MM.1S (cell line): ENCODE measurements around the gene XXYLT1.

Experiments used
- DNase-seq: peaks from one replicate; pipeline ENCODE4 v3.0.0-alpha.2; 2015
- H2AFZ ChIP-seq: fragments of 300-600 bp; sonication (generic); 2 replicates; pipeline ENCODE4 v1.6.0; 2016; ENCODE audit warnings: antibody characterized with exemption, low read length
- H3F3A ChIP-seq: fragments of 300-600 bp; sonication (generic); 2 replicates; pipeline ENCODE4 v1.6.1; 2016; ENCODE audit warnings: mild to moderate bottlenecking, antibody characterized with exemption, low read length, moderate library complexity, mixed read lengths; ENCODE audit not compliant: insufficient read depth
- H3K27ac ChIP-seq: fragments of 300-600 bp; sonication (generic); 2 replicates; pipeline ENCODE4 v1.5.1; 2016; ENCODE audit warnings: mild to moderate bottlenecking, low read length
- H3K27me3 ChIP-seq: fragments of 300-600 bp; sonication (generic); replicated peaks from 2 replicates; pipeline ENCODE4 v1.6.0; 2016; ENCODE audit warnings: low read length; ENCODE audit not compliant: insufficient read depth
- H3K36me3 ChIP-seq: fragments of 300-600 bp; sonication (generic); replicated peaks from 2 replicates; pipeline ENCODE4 v1.6.1; 2016; ENCODE audit warnings: mild to moderate bottlenecking, low read length, mixed read lengths; ENCODE audit not compliant: insufficient read depth
- H3K4me1 ChIP-seq: fragments of 300-600 bp; sonication (generic); 2 replicates; pipeline ENCODE4 v1.6.1; 2016; ENCODE audit warnings: low read length, mixed read lengths
- H3K4me2 ChIP-seq: fragments of 300-600 bp; sonication (generic); 2 replicates; pipeline ENCODE4 v1.6.0; 2016; ENCODE audit warnings: low read depth, low read length
- H3K4me3 ChIP-seq: fragments of 300-600 bp; sonication (generic); 2 replicates; pipeline ENCODE4 v1.5.1; 2016; ENCODE audit warnings: low read length, mixed read lengths
- H3K79me2 ChIP-seq: fragments of 300-600 bp; sonication (generic); 2 replicates; pipeline ENCODE4 v1.6.1; 2016; ENCODE audit warnings: mixed run types, low read length, mixed read lengths
- H3K9ac ChIP-seq: fragments of 300-600 bp; sonication (generic); 2 replicates; pipeline ENCODE4 v1.6.1; 2016; ENCODE audit warnings: low read length, mixed read lengths
- H3K9me2 ChIP-seq: fragments of 300-600 bp; sonication (generic); replicated peaks from 2 replicates; pipeline ENCODE4 v1.6.1; 2016; ENCODE audit warnings: mild to moderate bottlenecking, low read length, mixed read lengths; ENCODE audit not compliant: insufficient read depth
- H3K9me3 ChIP-seq: fragments of 300-600 bp; sonication (generic); replicated peaks from 2 replicates; pipeline ENCODE4 v1.6.1; 2016; ENCODE audit warnings: mild to moderate bottlenecking, low read length, mixed read lengths; ENCODE audit not compliant: insufficient read depth
- H4K20me1 ChIP-seq: fragments of 300-600 bp; sonication (generic); 2 replicates; pipeline ENCODE4 v1.6.1; 2016; ENCODE audit warnings: mild to moderate bottlenecking, low read length, moderate library complexity, mixed read lengths; ENCODE audit not compliant: insufficient read depth
- CTCF ChIP-seq: fragments of 300-600 bp; sonication (generic); IDR thresholded peaks from 2 replicates; pipeline ENCODE4 v1.5.1; 2016; ENCODE audit warnings: antibody characterized with exemption, low read length, mixed read lengths
- EZH2 ChIP-seq: fragments of 300-600 bp; sonication (generic); optimal IDR thresholded peaks from 2 replicates; pipeline ENCODE3; 2017; ENCODE audit warnings: low read depth, mild to moderate bottlenecking, antibody characterized with exemption, low read length, mixed read lengths
- EZH2phosphoT487 ChIP-seq: fragments of 300-600 bp; sonication (generic); IDR thresholded peaks from 2 replicates; pipeline ENCODE4 v1.6.1; 2018; ENCODE audit warnings: antibody characterized with exemption, low read length

Gene XXYLT1

GRCh38 chr3:195154793-195155535, 116.0 kb downstream of the XXYLT1 start:
- no peaks in the 10 kb centered on the region for H3K27me3 ChIP-seq
- H4K20me1 ChIP-seq: no peaks in the 10 kb centered on the region
- H3K9me3 ChIP-seq: no peaks in the 10 kb centered on the region
- H3F3A ChIP-seq: peaks cover 14% of the 10 kb centered on the region
- no peaks in the 10 kb centered on the region for H3K9me2 ChIP-seq
- no peak overlapping the region for H2AFZ ChIP-seq
- DNase-seq: no peak
- no peak overlapping the region for H3K4me2 ChIP-seq
- H3K4me1 ChIP-seq: peaks cover 40% of the 10 kb centered on the region
- no peak for TF ChIP-seq EZH2
- TF ChIP-seq CTCF: no peak
- TF ChIP-seq EZH2phosphoT487: no peak
- no peaks in the 10 kb centered on the region for H3K36me3 ChIP-seq
- no peak overlapping the region for H3K4me3 ChIP-seq
- H3K79me2 ChIP-seq: no peaks in the 10 kb centered on the region
- no peak overlapping the region for H3K27ac ChIP-seq
- no peak overlapping the region for H3K9ac ChIP-seq

GRCh38 chr3:195154111-195154791, 116.7 kb downstream of the XXYLT1 start:
- no peaks in the 10 kb centered on the region for H4K20me1 ChIP-seq
- H3K36me3 ChIP-seq: no peaks in the 10 kb centered on the region
- peaks cover 40% of the 10 kb centered on the region for H3K4me1 ChIP-seq
- peaks cover 14% of the 10 kb centered on the region for H3F3A ChIP-seq
- no peak overlapping the region for H2AFZ ChIP-seq
- DNase-seq: no peak
- no peaks in the 10 kb centered on the region for H3K9me3 ChIP-seq
- no peak overlapping the region for H3K4me2 ChIP-seq
- no peak overlapping the region for H3K27ac ChIP-seq
- no peak for TF ChIP-seq EZH2
- no peak for TF ChIP-seq CTCF
- TF ChIP-seq EZH2phosphoT487: no peak
- H3K4me3 ChIP-seq: no peak overlapping the region
- no peak overlapping the region for H3K9ac ChIP-seq
- no peaks in the 10 kb centered on the region for H3K27me3 ChIP-seq
- no peaks in the 10 kb centered on the region for H3K79me2 ChIP-seq
- no peaks in the 10 kb centered on the region for H3K9me2 ChIP-seq

GRCh38 chr3:195153653-195154052, 117.3 kb downstream of the XXYLT1 start:
- no peaks in the 10 kb centered on the region for H4K20me1 ChIP-seq
- no peaks in the 10 kb centered on the region for H3K36me3 ChIP-seq
- TF ChIP-seq EZH2 (no peak), EZH2phosphoT487 (no peak), CTCF (no peak)
- H3K4me3 ChIP-seq: no peak overlapping the region
- no peak for DNase-seq
- no peaks in the 10 kb centered on the region for H3K9me2 ChIP-seq
- peaks cover 14% of the 10 kb centered on the region for H3F3A ChIP-seq
- H3K27ac ChIP-seq: no peak overlapping the region
- no peaks in the 10 kb centered on the region for H3K27me3 ChIP-seq
- H3K9me3 ChIP-seq: no peaks in the 10 kb centered on the region
- H3K4me2 ChIP-seq: no peak overlapping the region
- H2AFZ ChIP-seq: no peak overlapping the region
- no peaks in the 10 kb centered on the region for H3K79me2 ChIP-seq
- no peak overlapping the region for H3K9ac ChIP-seq
- H3K4me1 ChIP-seq: peaks cover 34% of the 10 kb centered on the region
